ENCODE measurements around the gene VAMP7. TPM values are rescaled to one million over a fixed set of nuclear protein-coding genes. Genes with fewer than 3 reads are reported as not detected.
"Not testable (repeated sequence)": the region's sequence is repeated elsewhere in the genome, so short reads cannot be mapped to it uniquely, and the experiment has no call there.

The VAMP7 gene
- total RNA-seq, 1 donor from 2014 or later: 46.5 TPM

DNA sequence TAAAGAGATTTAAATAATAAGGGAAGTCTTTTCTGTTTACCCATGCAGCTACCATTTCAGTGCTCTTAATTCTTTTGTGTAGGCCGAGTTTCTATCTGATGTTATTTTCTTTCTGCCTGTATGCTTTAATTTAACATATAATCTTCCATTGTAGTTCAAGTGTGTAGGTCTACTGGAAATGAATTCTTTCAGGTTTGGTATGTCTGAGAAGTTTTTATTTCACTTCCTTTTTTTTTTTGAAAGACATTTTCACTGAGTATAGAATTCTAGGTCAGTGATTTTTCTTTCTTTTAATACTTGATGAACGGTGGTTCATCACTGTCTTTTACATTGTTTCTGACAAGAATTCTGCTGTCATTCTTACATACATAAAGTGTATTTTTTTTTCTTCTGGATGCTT, 42.1 kb downstream of the VAMP7 start:
- no peak for DNase-seq

DNA sequence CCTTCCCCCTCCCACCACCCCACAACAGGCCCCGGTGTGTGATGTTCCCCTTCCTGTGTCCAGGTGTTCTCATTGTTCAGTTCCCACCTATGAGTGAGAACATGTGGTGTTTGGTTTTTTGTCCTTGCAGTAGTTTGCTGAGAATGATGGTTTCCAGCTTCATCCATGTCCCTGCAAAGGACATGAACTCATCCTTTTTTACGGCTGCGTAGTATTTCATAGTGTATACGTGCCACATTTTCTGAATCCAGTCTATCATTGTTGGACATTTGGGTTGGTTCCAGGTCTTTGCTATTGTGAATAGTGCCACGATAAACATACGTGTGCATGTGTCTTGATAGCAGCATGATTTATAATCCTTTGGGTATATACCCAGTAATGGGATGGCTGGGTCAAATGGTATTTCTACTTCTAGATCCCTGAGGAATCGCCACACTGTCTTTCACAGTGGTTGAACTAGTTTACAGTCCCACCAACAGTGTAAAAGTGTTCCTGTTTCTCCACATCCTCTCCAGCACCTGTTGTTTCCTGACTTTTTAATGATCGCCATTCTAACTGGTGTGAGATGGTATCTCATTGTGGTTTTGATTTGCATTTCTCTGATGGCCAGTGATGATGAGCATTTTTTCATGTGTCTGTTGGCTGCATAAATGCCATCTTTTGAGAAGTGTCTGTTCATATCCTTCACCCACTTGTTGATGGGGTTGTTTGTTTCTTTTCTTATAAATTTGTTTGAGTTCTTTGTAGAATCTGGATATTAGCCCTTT, 49.9 kb downstream of the VAMP7 start:
- not testable (repeated sequence) for DNase-seq

DNA sequence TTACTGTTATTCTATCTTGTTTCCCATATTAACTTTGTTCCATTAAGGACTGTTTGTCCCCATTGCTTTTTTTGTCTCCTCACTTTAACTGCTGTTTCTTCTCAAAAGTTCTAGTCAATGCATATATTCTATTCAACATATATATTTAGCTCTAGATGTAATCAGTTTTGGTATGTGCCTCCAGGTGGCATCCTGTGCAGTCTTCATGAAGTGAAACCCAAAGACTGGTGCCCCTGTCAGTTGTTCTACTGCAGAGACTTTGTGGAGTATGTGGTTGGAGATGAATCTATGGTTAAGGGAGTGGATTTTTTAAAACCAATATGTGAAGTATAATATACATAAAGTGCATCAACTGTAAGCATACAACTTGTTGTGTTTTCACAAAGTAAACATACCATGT, 57.0 kb downstream of the VAMP7 start:
- no peak for DNase-seq

DNA sequence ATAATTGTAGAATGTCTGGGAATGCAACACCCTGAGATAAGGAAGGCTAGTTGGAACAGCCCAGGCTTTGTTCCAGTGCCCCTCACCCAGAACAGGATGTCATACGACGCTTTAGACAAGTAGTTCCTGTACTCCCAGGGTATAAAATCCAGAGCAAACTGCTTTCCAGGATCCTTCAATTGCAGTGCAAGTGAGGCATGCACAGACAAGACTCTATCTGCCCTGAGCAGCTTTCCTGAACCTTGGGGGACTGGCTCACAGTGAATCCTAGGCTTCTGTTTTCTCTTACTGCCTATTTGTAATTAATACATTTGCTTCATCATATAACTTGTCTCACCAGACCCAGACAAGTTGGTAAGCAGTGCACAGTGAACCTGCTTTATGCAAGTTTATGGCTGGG, 68.0 kb downstream of the VAMP7 start:
- no peak for DNase-seq

DNA sequence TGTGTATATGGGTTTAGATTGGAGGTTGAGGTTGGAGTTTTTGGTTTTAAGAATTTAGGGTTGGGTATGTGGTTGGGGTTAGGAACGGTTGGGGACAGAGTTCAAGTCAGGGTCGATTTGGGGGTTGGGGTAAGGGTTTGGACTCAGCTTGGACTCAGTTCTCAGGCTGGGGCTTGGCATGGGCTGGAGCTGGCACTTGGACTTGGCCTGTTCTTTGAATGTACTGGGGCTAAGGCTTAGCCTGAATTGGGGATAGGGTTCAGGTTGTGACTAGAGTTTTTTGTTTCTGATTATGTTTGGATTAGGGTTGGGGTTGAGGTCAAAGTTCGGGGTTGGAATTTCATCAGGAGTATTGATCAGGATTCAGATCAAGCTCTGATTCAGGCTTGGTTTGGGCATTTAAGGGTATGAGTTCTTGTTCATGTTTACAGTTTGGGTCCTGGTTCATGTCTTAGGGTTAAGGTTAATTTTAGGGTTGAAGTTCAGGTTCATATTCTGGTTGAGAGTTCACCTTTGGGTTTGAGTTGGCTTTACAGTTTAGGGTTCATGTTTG, 70.2 kb downstream of the VAMP7 start:
- no peak for DNase-seq

DNA sequence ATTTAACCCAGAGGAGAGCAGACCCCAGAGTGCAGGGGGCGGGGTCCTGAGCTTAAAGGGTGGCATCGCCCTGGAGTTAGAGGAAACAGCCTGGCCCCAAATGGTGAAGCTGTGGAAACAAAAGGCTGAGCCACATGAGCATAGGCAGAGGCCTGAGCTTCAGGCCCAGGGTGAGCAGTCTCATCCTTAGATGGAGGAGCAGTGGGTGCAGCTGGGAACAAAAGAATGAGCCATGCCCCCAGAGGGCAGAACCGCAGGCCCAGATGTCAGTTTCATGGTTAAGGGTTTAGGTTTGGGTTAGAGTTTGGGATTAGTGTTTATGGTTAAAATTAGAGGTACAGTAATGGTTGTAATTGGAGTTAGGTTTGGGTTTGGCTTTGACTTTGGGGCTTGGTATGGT, 71.9 kb downstream of the VAMP7 start:
- no peak for DNase-seq

DNA sequence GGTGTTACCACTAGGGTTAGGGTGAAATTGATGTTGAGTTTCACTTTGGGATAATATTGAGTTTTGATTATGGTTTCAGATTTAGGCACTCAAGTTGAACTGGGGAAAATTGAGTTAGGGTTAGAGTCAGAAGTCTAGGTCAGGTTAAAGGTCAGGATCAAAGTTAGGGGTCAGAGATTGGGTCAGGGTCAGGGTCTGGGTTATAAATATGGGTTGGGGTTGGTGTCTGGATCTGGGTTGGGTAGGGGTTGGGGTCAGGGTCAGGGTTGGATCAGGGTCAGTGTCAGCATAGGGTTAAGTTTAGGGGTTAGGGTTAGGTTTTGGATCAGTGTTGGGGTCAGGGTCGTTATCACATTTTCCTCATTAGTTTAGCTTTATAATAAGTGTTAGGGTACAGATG, 73.6 kb downstream of the VAMP7 start:
- no peak for DNase-seq

DNA sequence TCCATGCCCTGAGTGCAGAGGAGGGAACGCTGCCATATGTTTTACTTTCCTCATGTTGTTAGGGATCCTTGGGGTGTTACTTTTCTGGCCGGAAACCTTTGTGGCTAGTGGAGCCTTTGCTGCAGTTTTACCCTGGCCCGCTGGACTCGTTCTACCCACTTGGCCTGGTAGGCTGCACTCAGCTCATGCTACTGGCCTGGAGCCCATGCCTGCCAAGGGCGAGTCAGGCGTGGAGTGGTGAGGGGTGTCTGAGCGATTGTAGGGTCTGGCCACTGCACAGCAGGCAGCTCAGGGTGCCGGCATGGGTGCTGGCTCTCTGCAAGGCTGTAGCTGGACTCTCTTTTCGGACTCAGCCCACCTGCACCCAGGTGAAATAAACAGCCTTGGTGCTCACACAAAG, 75.0 kb downstream of the VAMP7 start:
- no peak for DNase-seq

DNA sequence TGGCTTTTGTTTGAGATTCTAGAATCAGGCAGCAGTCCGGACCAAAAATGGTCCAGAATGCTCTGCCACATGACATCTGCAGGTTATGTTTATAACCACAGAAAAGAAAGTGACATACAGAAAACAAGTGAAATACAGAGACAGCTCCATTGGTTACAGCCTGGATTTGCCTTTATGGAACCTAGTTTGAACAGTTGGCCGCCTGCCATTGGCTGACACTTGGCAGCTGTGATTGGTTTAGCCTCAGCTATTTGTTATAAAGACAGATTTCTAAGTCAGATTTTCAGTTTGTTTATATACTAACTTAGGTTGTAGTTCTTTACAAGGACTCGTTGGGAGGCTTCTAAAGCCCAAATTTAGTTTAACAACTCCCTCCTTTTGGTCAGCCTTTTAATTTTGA, 75.5 kb downstream of the VAMP7 start:
- DNase-seq: no peak

DNA sequence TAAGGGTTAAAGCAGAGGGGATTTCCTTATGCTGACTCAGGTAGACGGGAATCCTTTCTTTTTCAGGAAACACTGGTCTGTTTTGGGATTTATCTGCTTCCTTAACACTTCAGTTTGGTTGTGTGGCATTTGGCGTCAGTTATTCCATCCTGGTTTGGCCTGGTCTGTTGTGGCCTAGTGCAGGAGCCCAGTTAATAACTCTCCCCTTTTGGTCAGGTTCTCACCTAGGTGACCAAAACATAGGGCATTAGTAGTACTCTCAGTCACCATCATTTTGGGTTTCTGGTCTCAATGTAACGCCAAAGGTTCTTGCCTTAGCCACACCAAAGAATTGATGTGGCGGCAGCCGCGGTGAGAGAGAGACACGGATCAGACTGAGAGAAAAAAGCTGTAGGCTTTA, 76.7 kb downstream of the VAMP7 start:
- DNase-seq: peak; percentile 9

DNA sequence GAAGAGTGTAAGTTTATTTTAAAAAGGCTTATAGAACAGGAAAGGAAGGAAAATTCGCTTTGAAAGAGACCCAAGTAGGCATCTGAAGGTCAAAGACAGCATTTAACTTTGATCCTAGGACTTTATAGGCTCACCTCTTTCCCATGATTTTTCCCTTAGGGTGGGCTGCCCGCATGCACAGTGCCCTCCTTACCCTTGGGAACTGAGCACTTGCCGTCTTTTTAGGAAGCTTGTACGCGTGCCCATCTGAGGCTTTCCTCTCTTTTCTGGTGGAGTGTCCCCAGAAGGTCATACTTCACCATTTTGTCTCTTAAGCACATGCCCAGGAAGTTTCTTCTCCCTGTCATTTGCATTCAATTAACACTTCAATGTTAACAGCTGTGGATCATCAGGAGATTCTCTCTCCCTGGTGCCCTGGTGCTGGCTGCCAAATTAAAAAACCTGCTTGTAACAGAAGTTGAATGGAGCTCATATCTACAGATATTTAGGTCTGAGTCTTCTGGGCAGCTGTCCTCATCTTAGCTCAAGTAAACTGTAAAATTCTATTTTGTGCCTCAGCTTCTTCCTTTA, 78.0 kb downstream of the VAMP7 start:
- DNase-seq: no peak

DNA sequence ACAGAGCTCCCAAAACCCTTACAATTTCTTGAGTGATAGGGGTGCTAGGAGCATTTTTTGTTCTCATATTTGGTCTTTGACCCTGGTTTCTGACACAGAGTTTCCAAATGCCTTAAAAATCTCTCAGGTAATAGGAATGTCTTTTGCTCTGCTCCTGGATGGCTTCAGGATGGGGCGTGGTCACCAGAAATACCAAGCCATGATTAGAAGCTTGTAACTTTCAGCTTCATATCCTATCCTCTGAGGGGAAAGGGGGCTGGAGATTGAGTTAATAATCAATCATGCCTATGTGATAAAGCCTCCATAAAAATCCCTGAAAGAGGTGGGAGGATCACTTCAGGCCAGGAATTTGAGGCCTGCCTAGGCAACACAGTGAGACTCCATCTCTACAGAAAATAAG, 81.8 kb downstream of the VAMP7 start:
- no peak for DNase-seq

DNA sequence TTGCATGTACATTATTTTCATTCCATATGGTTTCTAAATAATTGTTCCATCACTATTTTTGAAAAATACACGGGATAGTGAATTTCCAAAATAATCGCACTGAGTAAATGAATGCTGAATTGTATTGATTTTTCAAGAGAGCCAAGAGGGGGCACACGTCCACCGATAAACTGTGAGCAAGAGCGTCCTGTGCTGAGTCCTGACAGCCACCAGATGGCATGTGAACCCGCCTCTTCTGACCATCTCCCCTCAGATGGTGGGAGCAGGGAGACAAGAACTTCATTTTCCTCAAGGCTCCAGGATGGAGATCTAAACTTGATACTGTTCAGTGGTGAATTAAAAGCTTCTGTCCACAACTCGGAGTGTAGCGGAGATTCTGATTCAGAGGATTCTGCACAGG, 85.7 kb downstream of the VAMP7 start:
- DNase-seq: peak; percentile 66

DNA sequence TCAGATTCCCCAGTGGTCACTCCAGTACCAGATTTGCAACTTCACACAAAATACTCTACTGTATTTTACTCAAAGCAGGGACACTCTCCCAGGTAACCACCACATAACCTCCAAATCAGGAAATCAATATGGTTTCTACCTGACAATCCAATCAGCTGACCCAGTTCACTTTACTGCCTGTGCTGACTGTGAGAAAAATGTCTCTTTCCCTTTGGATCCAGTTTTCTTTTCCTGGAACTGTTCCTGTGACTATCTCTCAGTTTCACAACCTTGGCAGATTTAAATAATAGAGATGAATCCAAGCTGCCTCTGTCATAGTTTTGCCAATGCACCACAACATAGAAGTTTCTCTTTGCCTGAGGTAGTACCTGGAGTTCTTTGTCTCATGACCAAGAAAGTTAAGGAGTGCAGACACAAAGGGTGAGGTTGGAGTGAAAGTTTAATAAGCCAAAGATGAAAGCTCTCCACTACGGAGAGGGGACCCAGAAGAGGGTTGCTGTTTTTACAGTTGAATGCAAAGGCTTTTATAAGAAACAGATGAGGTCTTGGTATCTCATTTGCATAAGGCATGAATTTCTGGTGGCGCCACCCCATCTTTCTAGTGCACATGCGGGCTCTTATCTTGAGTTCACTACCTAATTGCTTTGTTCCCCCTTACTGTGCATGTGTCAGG, 86.6 kb downstream of the VAMP7 start:
- no peak for DNase-seq

DNA sequence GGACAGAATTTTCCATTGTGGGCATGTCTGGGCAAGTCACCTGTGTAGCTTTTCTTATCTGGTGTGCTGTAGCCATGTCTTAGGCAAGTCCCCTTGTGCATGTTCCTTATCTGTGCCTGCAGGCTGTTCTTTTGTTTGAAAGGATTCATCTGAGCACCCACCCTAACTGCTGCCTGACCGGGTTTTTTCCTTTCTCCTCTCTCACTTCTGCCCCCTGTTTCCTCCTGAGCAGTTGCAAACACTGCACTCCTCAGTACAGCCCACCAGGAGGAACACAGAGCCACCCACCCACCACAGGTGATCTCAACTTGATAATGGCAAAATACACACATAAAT, 87.1 kb downstream of the VAMP7 start:
- no peak for DNase-seq

DNA sequence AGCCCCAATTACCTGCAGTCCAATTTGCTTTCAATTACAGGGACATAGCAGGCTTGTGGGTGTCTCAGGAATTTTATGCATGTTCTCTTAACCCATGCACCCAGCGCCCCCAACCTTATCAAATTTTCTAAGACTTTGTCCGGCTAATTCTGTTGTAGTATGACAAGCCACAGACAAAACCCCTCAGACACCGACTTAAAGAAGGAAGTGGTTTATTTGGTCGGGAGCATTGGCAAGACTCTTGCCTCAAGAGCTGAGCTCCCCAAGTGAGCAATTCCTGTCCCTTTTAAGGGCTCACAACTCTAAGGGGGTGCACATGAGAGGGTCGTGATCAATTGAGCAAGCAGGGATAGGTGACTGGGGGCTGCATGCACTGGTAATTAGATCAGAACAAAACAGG, 87.6 kb downstream of the VAMP7 start:
- no peak for DNase-seq

DNA sequence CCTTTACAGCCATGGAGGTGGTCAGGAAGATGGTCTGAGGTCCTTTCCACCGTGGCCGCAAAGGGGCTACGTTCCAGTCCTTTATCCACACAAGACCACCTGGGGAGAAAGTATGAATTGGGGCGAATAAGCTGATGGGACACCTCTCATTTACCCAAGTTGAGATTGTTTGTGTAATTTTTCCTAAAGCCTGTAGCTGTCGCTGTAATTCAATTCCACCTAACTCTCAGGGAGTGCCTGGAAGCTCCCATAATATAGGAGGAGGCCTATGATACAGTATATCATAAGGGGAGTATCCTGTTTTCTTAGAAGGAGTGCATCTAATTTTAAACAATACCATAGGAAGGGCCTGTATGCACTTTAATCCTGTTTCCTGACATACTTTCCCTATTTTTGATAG, 90.5 kb downstream of the VAMP7 start:
- peak; percentile 16 for DNase-seq

DNA sequence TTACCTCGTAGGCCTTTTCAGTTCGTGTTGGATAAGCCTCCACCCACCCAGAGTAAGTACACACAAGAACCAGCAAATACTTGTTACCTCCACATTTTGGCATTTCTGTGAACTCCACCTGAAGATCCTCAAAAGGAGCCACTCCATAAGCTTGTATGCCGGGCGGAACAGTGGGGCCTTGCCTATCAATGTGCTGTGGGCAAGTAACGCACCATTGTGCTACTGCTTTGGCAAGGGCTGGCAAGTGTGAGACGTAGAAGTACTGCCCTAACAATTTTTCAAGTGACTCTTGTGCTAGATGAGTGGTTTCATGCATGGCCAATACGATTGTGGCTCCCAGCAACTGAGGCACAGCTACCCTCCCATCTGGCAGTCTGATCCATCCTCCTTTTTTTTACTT, 91.1 kb downstream of the VAMP7 start:
- DNase-seq: not testable (repeated sequence)

DNA sequence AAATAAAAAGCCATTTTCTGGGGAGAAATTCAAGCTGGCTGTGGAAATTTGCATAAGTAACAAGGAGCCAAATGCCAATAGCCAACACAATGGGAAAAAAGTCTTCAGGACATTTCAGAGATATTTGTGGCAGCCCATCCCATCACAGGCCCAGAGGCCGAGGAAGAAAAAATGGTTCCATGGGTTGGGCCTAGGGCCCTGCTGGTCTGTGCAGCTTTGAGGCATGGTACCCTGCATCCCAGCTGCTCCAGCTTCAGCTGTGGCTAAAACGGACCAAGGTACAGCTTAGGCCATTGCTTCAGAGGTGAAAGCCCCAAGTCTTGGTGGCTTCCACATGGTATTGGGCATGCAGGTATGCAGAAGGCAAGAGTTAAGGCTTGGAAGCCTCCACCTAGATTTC, 102.2 kb downstream of the VAMP7 start:
- no peak for DNase-seq

DNA sequence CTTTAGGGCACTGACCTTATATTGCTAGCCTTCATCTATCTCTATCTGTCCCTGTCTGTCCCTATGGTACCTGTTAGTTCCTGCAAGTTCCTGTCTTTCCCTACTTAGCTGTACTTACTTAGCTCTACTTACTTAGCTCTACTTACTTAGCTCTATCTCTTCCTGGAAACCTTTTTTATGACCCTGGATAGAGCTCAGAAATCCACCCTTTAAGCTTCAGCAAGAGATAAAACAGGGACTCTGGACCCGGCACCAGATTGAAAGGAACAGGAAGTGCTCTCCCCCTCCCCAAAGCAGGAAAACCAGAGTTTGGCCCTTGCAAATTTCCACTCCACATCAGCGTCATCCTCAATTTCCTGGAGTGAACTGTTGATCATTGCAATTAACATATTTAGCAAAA, 104.1 kb downstream of the VAMP7 start:
- DNase-seq: no peak

DNA sequence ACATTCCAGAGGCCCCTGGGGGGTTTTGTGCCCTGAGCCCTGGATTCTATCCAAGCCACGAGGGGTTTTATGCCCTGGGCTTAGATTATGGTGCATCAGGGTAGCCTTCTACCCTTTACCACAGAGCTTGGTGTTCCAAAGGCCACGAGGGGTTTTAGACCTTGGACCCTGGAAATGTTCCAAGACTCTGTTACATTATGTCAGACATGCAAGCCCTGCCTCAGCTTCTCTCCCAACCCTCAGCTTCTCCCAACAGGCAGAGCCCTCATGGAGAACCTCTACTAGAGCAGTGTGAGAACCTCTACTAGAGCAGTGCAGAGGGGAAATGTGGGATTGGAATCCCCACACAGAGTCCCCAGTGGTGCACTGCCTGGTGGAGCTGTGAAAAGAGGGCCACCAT, 105.8 kb downstream of the VAMP7 start:
- DNase-seq: not testable (repeated sequence)

DNA sequence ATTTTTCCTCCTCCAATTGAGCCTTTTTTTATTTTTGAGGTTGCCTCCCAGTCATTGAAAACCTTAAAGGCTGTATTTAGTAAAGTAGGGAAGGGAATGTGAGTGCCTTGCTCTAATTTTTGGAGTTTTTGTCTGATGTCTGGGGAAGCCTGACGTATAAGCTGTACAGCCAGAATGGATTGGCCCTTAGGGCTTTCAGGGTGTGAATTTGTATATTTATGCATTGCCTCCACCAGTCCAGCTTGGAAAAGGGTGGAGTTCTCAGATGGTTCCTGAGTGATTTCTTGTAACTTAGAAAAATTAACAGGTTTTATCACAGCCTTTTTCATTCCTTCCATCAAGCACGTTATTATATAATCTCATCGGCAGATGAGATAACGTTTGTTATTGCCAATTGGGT, 107.7 kb downstream of the VAMP7 start:
- DNase-seq: no peak

Measured in dermis blood vessel endothelial cell (primary cell).